GM19438 (cell line): ENCODE measurements around the gene ALDH3B2.

Source experiments
- ATAC-seq: cut with Tn5 transposase; IDR thresholded peaks from one replicate; pipeline ENCODE4 v1.9.1; 2021; ENCODE audit warnings: low read depth; ENCODE audit not compliant: unreplicated experiment

The ALDH3B2 gene

GRCh38 chr11:67617243-67617953 lies 57.0 kb downstream of the ALDH3B2 start:
- ATAC-seq, result no peak

GRCh38 chr11:67616431-67617242 lies 57.8 kb downstream of the ALDH3B2 start:
- no peak for ATAC-seq

GRCh38 chr11:67615728-67616430 lies 58.5 kb downstream of the ALDH3B2 start:
- ATAC-seq, result no peak

- ATAC-seq, result no peak
Measured at GRCh38 chr11:67614730-67615714, 59.4 kb downstream of the ALDH3B2 start.

GRCh38 chr11:67613960-67614715 lies 60.3 kb downstream of the ALDH3B2 start:
- ATAC-seq, result peak; percentile 82

- ATAC-seq, result no peak
Measured at GRCh38 chr11:67613313-67613959, 61.0 kb downstream of the ALDH3B2 start.

- ATAC-seq, result no peak
Measured at GRCh38 chr11:67612751-67613150, 61.7 kb downstream of the ALDH3B2 start.
